ENCODE results near the gene DYNC1I1. TPM values are rescaled to one million over a fixed set of nuclear protein-coding genes. Genes with fewer than 3 reads are reported as not detected.

The DYNC1I1 gene
- polyA plus RNA-seq, 1 of the 3 experiments (the other 2 are of a cell fraction), result 0.05 TPM

DNA sequence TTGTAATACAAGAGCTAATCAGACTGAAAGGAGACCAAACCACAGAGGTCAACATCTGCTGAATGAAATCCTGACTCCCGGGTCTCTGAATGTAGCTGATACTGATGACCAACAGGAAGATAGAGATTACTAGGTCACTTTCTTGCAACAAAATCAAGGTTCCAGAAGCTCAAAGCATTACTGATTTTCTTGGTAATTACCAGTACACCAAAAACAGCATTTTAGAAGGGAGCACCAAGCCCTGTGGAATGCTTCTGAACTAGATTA lies 371.8 kb downstream of the DYNC1I1 start (continued):
- TF ChIP-seq, protein P1, sequence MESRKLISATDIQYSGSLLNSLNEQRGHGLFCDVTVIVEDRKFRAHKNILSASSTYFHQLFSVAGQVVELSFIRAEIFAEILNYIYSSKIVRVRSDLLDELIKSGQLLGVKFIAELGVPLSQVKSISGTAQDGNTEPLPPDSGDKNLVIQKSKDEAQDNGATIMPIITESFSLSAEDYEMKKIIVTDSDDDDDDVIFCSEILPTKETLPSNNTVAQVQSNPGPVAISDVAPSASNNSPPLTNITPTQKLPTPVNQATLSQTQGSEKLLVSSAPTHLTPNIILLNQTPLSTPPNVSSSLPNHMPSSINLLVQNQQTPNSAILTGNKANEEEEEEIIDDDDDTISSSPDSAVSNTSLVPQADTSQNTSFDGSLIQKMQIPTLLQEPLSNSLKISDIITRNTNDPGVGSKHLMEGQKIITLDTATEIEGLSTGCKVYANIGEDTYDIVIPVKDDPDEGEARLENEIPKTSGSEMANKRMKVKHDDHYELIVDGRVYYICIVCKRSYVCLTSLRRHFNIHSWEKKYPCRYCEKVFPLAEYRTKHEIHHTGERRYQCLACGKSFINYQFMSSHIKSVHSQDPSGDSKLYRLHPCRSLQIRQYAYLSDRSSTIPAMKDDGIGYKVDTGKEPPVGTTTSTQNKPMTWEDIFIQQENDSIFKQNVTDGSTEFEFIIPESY (IDR thresholded peaks at IDR 0.05; ENCODE audit: borderline replicate concordance, low read depth), result no peak
- TF ChIP-seq TEAD4 (IDR thresholded peaks at IDR 0.05; ENCODE audit: borderline replicate concordance, insufficient read depth) (no peak), JUND (IDR thresholded peaks at IDR 0.05) (no peak)

Other genes starting within 250 kb of the DYNC1I1 start
- gene PDK4, start 176.0 kb upstream of the DYNC1I1 start, polyA plus RNA-seq (2012; rRNA removed), result 0.10 and 0.13 TPM in 2 replicates